Measurements from ENCODE around the gene MX2. TPM values are rescaled to one million over a fixed set of nuclear protein-coding genes. Genes with fewer than 3 reads are reported as not detected.

Gene MX2
- total RNA-seq, 4 donors from 2014 or later, result 6.7 to 17.5 (median 9.5) TPM

DNA sequence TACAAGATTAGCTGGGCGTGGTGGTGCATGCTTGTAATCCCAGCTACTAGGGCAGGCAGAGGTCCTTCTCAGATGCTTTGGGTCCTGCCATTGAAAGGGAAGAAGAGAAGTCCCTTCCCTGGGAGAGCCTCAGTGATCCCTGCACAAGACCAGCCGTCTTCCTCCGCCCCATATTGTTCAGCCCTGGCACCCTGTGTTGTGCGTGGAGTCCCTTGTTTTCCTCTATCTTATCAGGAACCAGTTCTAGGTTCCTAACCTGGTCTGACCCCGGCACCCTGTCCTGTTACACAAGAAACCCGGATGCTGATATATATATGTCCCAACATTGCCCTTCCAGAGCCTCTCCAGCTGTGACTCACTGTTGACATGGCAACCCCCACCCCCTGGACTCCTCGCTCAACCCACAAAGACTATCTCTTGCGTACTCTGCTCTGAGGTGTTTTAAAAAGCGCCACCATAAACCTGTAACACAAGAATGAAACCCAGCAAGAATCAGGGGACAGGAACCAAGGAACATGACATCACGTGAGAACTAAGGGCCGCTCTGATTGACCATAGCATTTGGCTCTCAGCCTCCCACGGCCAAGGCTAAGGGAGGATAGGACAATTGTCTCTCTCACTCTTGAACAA lies 4.8 kb downstream of the MX2 start:
- TF ChIP-seq POLR2A (IDR thresholded peaks at IDR 0.05), result no peak
- TF ChIP-seq, protein P1, sequence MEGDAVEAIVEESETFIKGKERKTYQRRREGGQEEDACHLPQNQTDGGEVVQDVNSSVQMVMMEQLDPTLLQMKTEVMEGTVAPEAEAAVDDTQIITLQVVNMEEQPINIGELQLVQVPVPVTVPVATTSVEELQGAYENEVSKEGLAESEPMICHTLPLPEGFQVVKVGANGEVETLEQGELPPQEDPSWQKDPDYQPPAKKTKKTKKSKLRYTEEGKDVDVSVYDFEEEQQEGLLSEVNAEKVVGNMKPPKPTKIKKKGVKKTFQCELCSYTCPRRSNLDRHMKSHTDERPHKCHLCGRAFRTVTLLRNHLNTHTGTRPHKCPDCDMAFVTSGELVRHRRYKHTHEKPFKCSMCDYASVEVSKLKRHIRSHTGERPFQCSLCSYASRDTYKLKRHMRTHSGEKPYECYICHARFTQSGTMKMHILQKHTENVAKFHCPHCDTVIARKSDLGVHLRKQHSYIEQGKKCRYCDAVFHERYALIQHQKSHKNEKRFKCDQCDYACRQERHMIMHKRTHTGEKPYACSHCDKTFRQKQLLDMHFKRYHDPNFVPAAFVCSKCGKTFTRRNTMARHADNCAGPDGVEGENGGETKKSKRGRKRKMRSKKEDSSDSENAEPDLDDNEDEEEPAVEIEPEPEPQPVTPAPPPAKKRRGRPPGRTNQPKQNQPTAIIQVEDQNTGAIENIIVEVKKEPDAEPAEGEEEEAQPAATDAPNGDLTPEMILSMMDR (IDR thresholded peaks at IDR 0.05), result no peak
- no peak for TF ChIP-seq EP300 (IDR thresholded peaks at IDR 0.05)
- no peak overlapping the region for H3K4me3 ChIP-seq
- no peak for DNase-seq (ENCODE audit: low spot score in 2 of 2)
- peaks cover 0 to 52% (median 20%) of the 10 kb centered on the region in 4 donors for H3K4me1 ChIP-seq
- no peak overlapping the region for H3K27ac ChIP-seq
- H3K27me3 ChIP-seq, result no peaks in the 10 kb centered on the region
- 83 to 84% methylated on average over 12 of the region's 12 CpGs for WGBS, 2 donors
- no peaks in the 10 kb centered on the region for H3K36me3 ChIP-seq
- H3K9me3 ChIP-seq, result no peaks in the 10 kb centered on the region

DNA sequence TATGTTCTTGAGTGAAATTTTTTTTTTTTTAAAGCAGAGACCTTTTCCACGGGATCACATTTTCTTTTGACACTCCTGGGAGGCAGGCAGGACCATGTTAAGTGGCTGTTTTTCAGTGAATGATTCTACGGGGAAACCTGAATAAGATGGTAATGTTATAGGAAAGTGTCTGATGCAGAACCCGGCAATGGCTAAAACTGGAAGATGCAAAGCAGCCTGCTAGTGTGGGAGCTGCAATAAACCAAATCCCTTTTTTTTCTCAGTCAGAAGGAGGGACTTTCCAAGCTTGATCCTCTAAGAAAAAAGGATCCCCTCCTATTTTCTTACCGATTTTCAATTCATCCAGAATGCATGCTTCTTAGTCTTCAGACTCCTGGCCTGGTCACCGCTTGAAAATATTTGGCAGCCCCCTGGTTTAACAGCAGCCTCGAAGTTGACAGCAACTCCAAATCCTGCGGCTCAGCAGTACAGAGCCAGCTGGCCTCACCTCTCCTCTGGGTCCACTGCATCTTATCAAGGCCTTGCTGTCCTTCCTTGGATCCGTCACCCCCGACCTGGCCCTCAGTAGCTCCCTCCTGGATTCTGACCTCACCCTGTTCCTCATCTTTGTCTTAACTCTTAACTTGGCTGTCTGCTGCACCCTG lies 5.6 kb downstream of the MX2 start:
- H3K9me3 ChIP-seq, result no peaks in the 10 kb centered on the region
- DNase-seq (ENCODE audit: low spot score in 2 of 2), result no peak
- H3K4me3 ChIP-seq, result no peak overlapping the region
- peaks cover 0 to 51% (median 20%) of the 10 kb centered on the region in 4 donors for H3K4me1 ChIP-seq
- TF ChIP-seq EP300 (IDR thresholded peaks at IDR 0.05) (no peak), POLR2A (IDR thresholded peaks at IDR 0.05) (no peak)
- TF ChIP-seq, protein P1 (IDR thresholded peaks at IDR 0.05), result no peak
- 68 to 76% methylated on average over 9 of the region's 9 CpGs for WGBS, 2 donors
- no peaks in the 10 kb centered on the region for H3K27me3 ChIP-seq
- H3K27ac ChIP-seq, result peak overlapping the region in 2 of 4 donors; percentile 10 to 16
- no peaks in the 10 kb centered on the region for H3K36me3 ChIP-seq

DNA sequence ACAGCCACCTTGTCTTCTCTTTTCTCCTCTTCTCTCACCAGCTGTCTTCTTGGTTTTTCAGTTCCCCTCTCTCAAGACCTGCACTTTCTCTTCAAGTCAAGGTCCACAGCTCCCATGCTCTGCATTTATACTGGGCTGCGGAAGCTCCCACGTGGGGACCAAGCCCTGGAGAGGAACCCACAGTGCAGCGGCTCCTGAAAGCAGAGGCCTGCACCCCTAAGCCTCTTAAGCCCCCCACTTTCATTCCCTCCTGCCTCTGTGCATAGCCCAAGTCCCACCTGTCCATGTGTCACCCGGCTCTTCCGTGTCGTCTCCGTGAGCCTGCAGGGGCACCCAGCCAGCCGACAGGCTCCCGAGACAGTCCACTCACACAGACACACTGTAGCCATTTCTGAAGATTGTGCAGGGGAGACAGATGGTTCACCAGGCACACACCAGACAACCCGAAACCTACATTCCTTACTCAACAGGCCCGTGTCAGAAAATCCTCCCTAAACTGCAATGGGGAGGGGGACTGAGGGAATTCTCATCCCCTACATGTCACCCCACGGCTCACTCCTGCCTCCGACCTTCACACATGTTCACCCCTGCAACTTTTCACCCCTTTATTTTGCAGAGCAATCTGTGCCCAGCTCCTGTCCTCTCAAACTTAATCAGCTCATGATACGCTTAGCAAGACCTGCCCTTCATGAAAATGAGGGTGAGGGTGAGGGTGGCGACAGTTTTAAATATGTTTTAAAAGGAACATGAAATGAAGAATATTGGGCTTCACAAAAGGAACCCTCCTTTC lies 6.3 kb downstream of the MX2 start:
- DNase-seq (ENCODE audit: low spot score in 2 of 2), result no peak

DNA sequence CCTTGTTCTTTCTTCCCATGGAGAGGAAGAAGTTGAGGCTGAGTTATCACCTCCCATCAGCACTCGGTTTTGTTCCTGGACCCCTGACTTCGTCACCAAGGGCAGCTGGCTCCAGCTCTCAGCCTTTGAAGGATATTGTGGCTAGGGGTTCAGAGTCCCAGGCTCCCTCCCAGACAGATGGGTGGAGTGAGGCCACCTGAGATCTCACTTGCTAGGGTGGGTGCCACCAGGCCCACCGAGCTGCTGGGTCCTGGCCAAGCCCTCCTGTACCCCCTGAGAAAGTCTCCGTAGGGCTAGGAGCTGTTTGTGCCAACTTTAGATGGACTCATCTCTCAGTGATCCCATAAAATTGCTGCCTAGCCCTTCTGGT lies 6.9 kb downstream of the MX2 start:
- Histone ChIP-seq H3K9me3 (no peaks in the 10 kb centered on the region), H3K27ac (peak overlapping the region in 3 of 4 donors; percentile 45 to 78 (median 75)), H3K4me3 (peak overlapping the region in 2 of 4 donors; percentile 43 to 55), H3K27me3 (no peaks in the 10 kb centered on the region), H3K36me3 (no peaks in the 10 kb centered on the region), H3K4me1 (peaks cover 0 to 38% (median 20%) of the 10 kb centered on the region in 4 donors)
- TF ChIP-seq POLR2A (IDR thresholded peaks at IDR 0.05), result no peak
- TF ChIP-seq EP300 (IDR thresholded peaks at IDR 0.05), result no peak
- TF ChIP-seq, protein P1 (IDR thresholded peaks at IDR 0.05), result no peak
- DNase-seq (ENCODE audit: low spot score in 2 of 2), result no peak
- 54 to 55% methylated on average over 3 to 4 of the region's 4 CpGs for WGBS, 2 donors

More for the DNA sequence above, 6.3 kb downstream of the MX2 start:
- H3K36me3 ChIP-seq, result no peaks in the 10 kb centered on the region
- WGBS, 2 donors, result 89 to 90% methylated on average over 15 of the region's 15 CpGs
- peak overlapping the region in 3 of 4 donors; percentile 45 to 78 (median 75) for H3K27ac ChIP-seq
- peaks cover 0 to 44% (median 20%) of the 10 kb centered on the region in 4 donors for H3K4me1 ChIP-seq
- no peak for TF ChIP-seq POLR2A (IDR thresholded peaks at IDR 0.05)
- no peaks in the 10 kb centered on the region for H3K27me3 ChIP-seq
- no peak overlapping the region for H3K4me3 ChIP-seq
- H3K9me3 ChIP-seq, result no peaks in the 10 kb centered on the region

DNA sequence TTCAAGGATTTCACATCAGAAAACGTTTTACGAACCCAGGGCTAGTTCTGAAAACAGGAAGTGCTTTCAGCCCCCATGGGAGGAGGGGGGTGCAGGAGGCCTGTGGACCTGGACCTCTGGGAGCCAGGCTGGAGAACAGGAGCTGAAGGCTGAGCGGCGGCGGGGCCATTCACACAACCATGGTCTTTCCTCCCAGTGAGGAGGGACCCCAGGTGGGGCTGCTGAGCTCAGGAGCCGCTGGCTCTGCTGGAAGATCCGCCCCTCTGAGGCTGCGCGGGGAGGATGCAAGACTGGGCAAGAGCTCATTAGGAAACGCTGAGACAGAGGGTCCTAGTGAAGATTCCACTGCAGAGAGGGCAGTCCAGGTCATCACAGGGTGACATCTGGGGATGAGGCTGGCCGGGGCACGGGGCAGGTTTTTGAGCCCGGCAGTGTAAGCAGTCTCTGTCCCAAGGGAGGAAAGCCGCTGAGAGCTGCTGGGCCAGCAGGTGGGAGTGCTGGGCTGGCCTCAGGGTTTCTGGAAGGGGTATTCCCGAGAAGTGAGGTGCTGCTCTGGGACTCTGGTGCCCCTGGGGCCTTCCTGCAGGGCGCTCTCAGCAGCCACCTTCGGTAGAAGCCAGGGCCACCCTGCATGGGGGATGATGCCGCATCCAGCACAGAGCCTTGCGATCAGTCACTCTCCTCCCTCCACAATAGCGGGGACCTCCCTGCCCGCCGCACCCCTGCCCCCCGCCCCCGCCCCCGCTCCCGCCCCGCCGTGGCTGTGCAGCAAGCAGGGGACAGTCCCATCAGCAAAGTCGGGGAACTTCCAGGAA lies 7.5 kb downstream of the MX2 start:
- no peaks in the 10 kb centered on the region for H3K36me3 ChIP-seq
- peak overlapping the region in 3 of 4 donors; percentile 45 to 78 (median 75) for H3K27ac ChIP-seq
- WGBS, 2 donors, result 37 to 50% methylated on average over 20 to 23 of the region's 29 CpGs
- DNase-seq (ENCODE audit: low spot score in 2 of 2), result peak in 1 of 2 donors; percentile 47
- no peaks in the 10 kb centered on the region for H3K9me3 ChIP-seq
- H3K4me3 ChIP-seq, result peak overlapping the region; percentile 8 to 55 (median 28)
- no peak for TF ChIP-seq EP300 (IDR thresholded peaks at IDR 0.05)
- TF ChIP-seq, protein P1 (IDR thresholded peaks at IDR 0.05), result peak in 1 of 5 experiments; percentile 19
- peaks cover 0 to 33% (median 20%) of the 10 kb centered on the region in 4 donors for H3K4me1 ChIP-seq
- no peaks in the 10 kb centered on the region for H3K27me3 ChIP-seq

Data from tibial nerve (tissue), 4 donors.